ENCODE data around the gene PCBD1.

PCBD1 gene

GRCh38 chr10:70858759-70859158 lies 29.6 kb downstream of the PCBD1 start:
- Histone ChIP-seq H3K4me2 (ENCODE audit: insufficient read depth, low read length) (no peak overlapping the region), H3K27ac (ENCODE audit: low read length) (no peak overlapping the region), H3K4me1 (ENCODE audit: insufficient read depth, low read length) (no peaks in the 10 kb centered on the region), H3K27me3 (ENCODE audit: insufficient read depth, low read length, poor library complexity) (no peaks in the 10 kb centered on the region), H3K9ac (ENCODE audit: low read depth, low read length) (no peak overlapping the region), H4K20me1 (ENCODE audit: insufficient read depth, low read length) (no peaks in the 10 kb centered on the region), H2AFZ (ENCODE audit: low read depth, low read length) (no peak overlapping the region), H3K36me3 (ENCODE audit: insufficient read depth, low read length) (peaks cover 77% of the 10 kb centered on the region), H3K4me3 (ENCODE audit: low read depth in 1 of 2, low read length in 2 of 2) (no peak overlapping the region), H3K9me3 (ENCODE audit: insufficient read depth, low read length, severe bottlenecking) (no peaks in the 10 kb centered on the region), H3K79me2 (ENCODE audit: insufficient read depth, low read length) (no peaks in the 10 kb centered on the region)
- TF ChIP-seq, protein P1, sequence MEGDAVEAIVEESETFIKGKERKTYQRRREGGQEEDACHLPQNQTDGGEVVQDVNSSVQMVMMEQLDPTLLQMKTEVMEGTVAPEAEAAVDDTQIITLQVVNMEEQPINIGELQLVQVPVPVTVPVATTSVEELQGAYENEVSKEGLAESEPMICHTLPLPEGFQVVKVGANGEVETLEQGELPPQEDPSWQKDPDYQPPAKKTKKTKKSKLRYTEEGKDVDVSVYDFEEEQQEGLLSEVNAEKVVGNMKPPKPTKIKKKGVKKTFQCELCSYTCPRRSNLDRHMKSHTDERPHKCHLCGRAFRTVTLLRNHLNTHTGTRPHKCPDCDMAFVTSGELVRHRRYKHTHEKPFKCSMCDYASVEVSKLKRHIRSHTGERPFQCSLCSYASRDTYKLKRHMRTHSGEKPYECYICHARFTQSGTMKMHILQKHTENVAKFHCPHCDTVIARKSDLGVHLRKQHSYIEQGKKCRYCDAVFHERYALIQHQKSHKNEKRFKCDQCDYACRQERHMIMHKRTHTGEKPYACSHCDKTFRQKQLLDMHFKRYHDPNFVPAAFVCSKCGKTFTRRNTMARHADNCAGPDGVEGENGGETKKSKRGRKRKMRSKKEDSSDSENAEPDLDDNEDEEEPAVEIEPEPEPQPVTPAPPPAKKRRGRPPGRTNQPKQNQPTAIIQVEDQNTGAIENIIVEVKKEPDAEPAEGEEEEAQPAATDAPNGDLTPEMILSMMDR (IDR thresholded peaks at IDR 0.05; ENCODE audit: borderline replicate concordance, extremely low read depth, low read length, poor library complexity, severe bottlenecking): no peak
- ATAC-seq (ENCODE audit: insufficient read depth, low read depth): no peak
- no peak for DNase-seq

GRCh38 chr10:70856454-70856853 lies 31.9 kb downstream of the PCBD1 start:
- DNase-seq (no peak), ATAC-seq (ENCODE audit: insufficient read depth, low read depth) (no peak)
- no peak overlapping the region for H3K4me3 ChIP-seq (ENCODE audit: low read depth in 1 of 2, low read length in 2 of 2)
- H4K20me1 ChIP-seq (ENCODE audit: insufficient read depth, low read length): no peaks in the 10 kb centered on the region; the same call in 1 of the 2 replicates
- H3K79me2 ChIP-seq (ENCODE audit: insufficient read depth, low read length): no peaks in the 10 kb centered on the region
- TF ChIP-seq, protein P1 (IDR thresholded peaks at IDR 0.05; ENCODE audit: borderline replicate concordance, extremely low read depth, low read length, poor library complexity, severe bottlenecking): no peak
- TF ChIP-seq EZH2 (IDR thresholded peaks at IDR 0.05; ENCODE audit: borderline replicate concordance, low read depth, low read length, severe bottlenecking): no peak
- no peaks in the 10 kb centered on the region for H3K9me3 ChIP-seq (ENCODE audit: insufficient read depth, low read length, severe bottlenecking)
- H3K4me2 ChIP-seq (ENCODE audit: insufficient read depth, low read length): no peak overlapping the region
- no peaks in the 10 kb centered on the region for H3K27me3 ChIP-seq (ENCODE audit: insufficient read depth, low read length, poor library complexity)
- H3K4me1 ChIP-seq (ENCODE audit: insufficient read depth, low read length): no peaks in the 10 kb centered on the region
- H2AFZ ChIP-seq (ENCODE audit: low read depth, low read length): no peak overlapping the region
- peaks cover 81% of the 10 kb centered on the region for H3K36me3 ChIP-seq (ENCODE audit: insufficient read depth, low read length)
- H3K27ac ChIP-seq (ENCODE audit: low read length): no peak overlapping the region
- H3K9ac ChIP-seq (ENCODE audit: low read depth, low read length): no peak overlapping the region

GRCh38 chr10:70853457-70853856 lies 34.9 kb downstream of the PCBD1 start:
- ATAC-seq (ENCODE audit: insufficient read depth, low read depth): no peak
- H3K4me2 ChIP-seq (ENCODE audit: insufficient read depth, low read length): no peak overlapping the region
- H2AFZ ChIP-seq (ENCODE audit: low read depth, low read length): no peak overlapping the region
- no peak overlapping the region for H3K9ac ChIP-seq (ENCODE audit: low read depth, low read length)
- H3K36me3 ChIP-seq (ENCODE audit: insufficient read depth, low read length): peaks cover 69% of the 10 kb centered on the region
- H3K4me1 ChIP-seq (ENCODE audit: insufficient read depth, low read length): no peaks in the 10 kb centered on the region
- TF ChIP-seq, protein P1 (IDR thresholded peaks at IDR 0.05; ENCODE audit: borderline replicate concordance, extremely low read depth, low read length, poor library complexity, severe bottlenecking): no peak
- no peak for TF ChIP-seq EZH2 (IDR thresholded peaks at IDR 0.05; ENCODE audit: borderline replicate concordance, low read depth, low read length, severe bottlenecking)
- DNase-seq: no peak
- no peaks in the 10 kb centered on the region for H3K9me3 ChIP-seq (ENCODE audit: insufficient read depth, low read length, severe bottlenecking)
- H3K79me2 ChIP-seq (ENCODE audit: insufficient read depth, low read length): no peaks in the 10 kb centered on the region
- H4K20me1 ChIP-seq (ENCODE audit: insufficient read depth, low read length): no peaks in the 10 kb centered on the region; the same call in 1 of the 2 replicates
- no peak overlapping the region for H3K27ac ChIP-seq (ENCODE audit: low read length)
- no peaks in the 10 kb centered on the region for H3K27me3 ChIP-seq (ENCODE audit: insufficient read depth, low read length, poor library complexity)
- no peak overlapping the region for H3K4me3 ChIP-seq (ENCODE audit: low read depth in 1 of 2, low read length in 2 of 2)

DNA sequence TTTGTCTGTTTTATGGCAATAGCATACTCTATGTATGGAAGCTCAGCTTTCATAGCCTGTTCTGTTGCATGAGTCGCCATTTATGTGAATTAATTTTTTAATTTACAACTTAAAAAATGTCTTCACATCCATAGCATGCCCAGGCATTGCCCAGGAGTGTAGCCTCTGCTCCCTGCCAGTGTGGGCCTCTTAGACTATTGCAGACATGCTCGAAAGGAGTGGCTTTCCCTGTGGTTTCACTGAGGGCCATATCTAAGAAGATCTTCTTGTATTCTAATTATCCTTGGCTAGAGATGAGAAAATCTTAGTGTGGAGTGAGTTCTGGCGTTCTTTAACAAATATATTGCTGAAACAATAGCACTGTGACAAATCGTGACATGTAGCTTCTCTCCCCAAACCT lies 35.3 kb downstream of the PCBD1 start:
- H3K4me3 ChIP-seq (ENCODE audit: low read depth in 1 of 2, low read length in 2 of 2): no peak overlapping the region
- H4K20me1 ChIP-seq (ENCODE audit: insufficient read depth, low read length): no peaks in the 10 kb centered on the region; the same call in 1 of the 2 replicates
- no peak overlapping the region for H2AFZ ChIP-seq (ENCODE audit: low read depth, low read length)
- no peak overlapping the region for H3K9ac ChIP-seq (ENCODE audit: low read depth, low read length)
- no peaks in the 10 kb centered on the region for H3K9me3 ChIP-seq (ENCODE audit: insufficient read depth, low read length, severe bottlenecking)
- DNase-seq (no peak), ATAC-seq (ENCODE audit: insufficient read depth, low read depth) (no peak)
- H3K4me2 ChIP-seq (ENCODE audit: insufficient read depth, low read length): no peak overlapping the region
- no peak overlapping the region for H3K27ac ChIP-seq (ENCODE audit: low read length)
- no peaks in the 10 kb centered on the region for H3K27me3 ChIP-seq (ENCODE audit: insufficient read depth, low read length, poor library complexity)
- peaks cover 64% of the 10 kb centered on the region for H3K36me3 ChIP-seq (ENCODE audit: insufficient read depth, low read length)
- no peaks in the 10 kb centered on the region for H3K79me2 ChIP-seq (ENCODE audit: insufficient read depth, low read length)
- H3K4me1 ChIP-seq (ENCODE audit: insufficient read depth, low read length): no peaks in the 10 kb centered on the region
- TF ChIP-seq, protein P1 (IDR thresholded peaks at IDR 0.05; ENCODE audit: borderline replicate concordance, extremely low read depth, low read length, poor library complexity, severe bottlenecking): no peak
- no peak for TF ChIP-seq EZH2 (IDR thresholded peaks at IDR 0.05; ENCODE audit: borderline replicate concordance, low read depth, low read length, severe bottlenecking)

Data from DND-41 (cell line).